GM15510 (cell line): ENCODE measurements around the gene POU5F1.

Experiments
- POLR2A ChIP-seq: IDR thresholded peaks from 3 replicates; pipeline ENCODE4 v1.6.1; 2011; ENCODE audit warnings: borderline replicate concordance; ENCODE audit not compliant: insufficient read length; ENCODE audit errors: extremely low read depth

Gene POU5F1

GRCh38 chr6:31144296-31144969 lies 26.0 kb downstream of the POU5F1 start:
- TF ChIP-seq POLR2A: no peak

DNA sequence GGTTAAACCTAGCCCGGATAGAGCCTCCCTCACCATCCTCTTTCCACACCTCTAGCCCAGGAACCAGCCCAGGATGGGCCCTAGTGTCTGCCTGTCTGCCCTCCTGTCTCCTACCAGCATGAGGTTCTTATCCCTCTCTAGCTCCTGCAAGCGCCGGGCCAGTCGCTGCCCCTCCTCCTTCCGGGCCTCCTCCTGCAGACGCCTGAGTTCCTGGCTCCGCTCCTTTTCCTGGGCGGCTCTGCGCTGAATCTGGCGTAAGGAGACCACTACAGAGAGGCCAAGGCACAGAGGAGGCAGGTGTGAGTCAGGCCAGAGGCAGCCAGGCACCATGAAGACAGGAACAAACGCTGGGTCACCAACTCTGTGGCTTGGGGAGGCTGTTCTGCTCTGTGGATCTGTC lies 27.3 kb downstream of the POU5F1 start:
- no peak for TF ChIP-seq POLR2A

DNA sequence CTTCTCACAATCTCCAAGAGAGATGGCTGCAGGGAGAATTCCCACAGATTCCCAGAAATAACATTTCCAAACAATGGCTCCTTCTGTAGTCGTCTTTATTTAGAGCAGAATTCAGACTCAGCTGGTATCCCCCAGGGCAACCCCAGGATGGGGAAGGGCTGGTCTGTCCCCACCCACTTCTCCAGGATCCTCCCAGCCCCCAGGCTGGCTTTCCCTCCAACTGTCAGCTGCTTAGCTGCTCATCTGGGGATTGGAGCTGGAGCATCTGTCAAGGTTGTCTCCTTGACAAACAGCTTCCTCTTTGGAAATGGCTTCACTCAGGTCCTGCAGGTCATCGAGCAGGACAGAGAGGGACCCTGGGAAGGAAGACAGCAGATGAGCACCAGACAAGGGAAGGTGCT lies 28.1 kb downstream of the POU5F1 start:
- no peak for TF ChIP-seq POLR2A

DNA sequence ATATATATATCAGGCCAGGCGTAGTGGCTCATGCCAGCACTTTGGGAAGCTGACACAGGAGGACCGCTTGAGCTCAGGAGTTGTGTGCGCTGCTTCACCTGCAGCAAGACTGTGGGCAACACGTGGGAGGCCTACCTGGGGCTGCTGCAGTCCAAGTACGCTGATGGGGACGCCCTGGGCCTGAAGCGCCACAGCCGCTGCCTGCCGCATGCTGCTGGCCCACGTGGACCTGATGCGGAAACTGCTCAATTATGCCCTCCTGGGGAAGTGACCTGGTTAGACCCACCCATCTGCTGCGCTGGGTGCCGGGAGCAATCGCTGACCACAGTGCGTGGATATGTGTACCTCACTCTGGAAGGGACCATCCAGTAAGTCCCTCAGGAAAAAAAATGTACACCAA lies 29.8 kb downstream of the POU5F1 start:
- TF ChIP-seq POLR2A: no peak

DNA sequence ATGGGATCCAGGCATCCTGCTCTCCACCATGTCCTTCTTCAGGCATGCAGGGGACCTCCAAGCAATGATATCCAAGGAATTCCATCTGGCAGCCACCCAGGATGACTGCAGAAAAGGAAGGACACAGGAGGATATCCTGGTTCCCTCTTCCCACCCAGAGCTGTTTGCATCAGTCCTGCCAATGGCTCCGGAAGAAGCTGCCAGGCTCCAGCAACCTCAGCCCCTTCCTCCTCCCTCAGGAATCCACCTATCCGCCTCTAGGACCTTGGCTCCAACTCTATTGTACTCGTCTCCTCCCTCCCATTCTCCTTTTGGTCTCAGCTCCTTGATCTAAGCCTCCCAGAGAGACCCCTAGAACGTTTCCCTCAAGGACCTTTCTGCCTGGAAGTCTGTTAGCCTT lies 30.9 kb downstream of the POU5F1 start:
- no peak for TF ChIP-seq POLR2A

DNA sequence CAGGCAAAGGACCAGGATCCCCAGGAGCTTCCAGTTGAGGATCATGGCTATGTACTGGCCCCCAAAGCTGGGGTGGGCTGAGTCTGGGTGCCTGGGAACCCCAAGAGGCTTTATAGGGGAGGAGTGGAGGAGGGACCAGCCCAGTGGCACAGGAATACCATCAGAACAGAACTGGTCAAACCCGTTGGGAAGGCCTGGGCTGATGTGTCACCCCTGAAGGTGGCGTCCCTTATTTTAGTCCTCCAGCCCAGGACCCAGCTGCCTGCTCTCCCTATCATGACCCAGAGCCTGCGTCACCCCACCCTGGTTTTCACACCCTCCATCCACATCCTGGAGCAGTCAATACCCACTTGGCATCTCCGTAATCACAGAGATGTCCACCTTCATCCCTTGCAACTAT lies 31.5 kb downstream of the POU5F1 start, which contains the start of gene PSORS1C2:
Gene PSORS1C2 (minus strand): TSS at position 85 of the 400 bp plus-strand sequence. CDS start 40 bp downstream, at position 45.
- TF ChIP-seq POLR2A: no peak

GRCh38 chr6:31135710-31136109 lies 34.8 kb downstream of the POU5F1 start:
- TF ChIP-seq POLR2A: no peak

GRCh38 chr6:31132806-31133205 lies 37.7 kb downstream of the POU5F1 start:
- TF ChIP-seq POLR2A: no peak

DNA sequence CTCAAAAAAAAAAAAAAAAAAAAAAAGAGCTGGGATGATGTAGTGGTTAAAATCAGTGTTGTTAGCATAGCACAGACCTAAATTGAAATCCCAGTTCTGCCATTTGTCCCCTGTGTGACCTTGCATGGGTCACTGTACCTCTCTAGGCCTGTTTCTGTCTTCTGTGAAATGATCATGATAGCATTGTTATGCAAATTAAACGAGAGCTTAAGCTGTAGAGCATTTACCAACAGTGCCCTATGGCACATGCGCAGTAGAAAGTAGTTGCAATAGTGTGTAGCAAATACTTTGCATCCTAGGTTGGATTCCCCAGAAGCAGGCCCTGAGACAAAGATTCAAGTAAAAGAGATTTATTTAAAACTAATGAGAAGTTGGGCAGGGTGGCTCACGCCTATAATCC lies 38.9 kb downstream of the POU5F1 start:
- TF ChIP-seq POLR2A: no peak

DNA sequence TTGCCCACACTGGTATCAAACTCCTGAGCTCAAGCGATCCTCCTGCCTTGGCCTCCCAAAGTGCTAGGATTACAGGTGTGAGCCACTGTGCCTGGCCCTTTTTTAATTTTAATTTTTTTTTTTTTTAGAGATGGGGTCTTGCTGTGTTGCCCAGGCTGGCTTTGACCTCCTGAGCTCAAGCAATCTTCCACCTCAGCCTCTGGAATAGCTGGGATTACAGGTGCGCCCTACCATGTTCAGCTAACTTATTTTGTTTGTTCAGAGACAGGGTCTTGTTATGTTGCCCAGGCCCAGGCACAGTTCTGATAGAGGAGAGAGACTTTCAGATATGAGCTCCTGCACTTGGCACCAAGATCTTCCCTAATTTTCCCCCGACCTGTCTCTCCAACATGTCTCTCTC lies 39.7 kb downstream of the POU5F1 start:
- no peak for TF ChIP-seq POLR2A

GRCh38 chr6:31129130-31129529 lies 41.4 kb downstream of the POU5F1 start:
- no peak for TF ChIP-seq POLR2A

DNA sequence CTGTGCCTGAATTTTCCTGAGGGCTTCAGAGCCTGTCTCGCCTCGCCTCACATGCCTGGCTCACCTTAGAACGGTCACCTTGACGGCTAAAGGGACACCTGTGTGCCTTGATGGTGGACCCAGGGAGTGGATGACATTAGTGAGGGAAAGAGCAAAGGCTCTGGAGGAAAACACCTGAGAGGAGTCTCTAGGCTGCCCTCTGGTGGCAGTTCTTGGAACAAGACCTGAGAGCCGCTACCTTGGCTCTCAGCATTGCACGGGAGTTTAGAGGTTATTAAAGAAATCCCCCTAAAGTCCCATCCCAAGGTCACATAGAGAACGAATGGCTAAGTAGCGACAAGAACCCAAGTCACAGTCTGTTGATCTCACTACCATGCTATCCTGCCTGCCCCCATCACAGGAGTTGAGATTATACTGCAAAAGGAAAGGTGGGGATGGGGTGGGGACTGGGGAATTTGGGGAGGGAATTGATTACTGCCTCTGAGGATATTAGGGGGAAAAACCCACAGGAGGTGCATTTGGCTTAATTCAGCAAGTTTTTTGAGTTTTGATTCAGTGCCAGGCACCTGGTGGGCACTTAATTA lies 42.3 kb downstream of the POU5F1 start:
- no peak for TF ChIP-seq POLR2A

DNA sequence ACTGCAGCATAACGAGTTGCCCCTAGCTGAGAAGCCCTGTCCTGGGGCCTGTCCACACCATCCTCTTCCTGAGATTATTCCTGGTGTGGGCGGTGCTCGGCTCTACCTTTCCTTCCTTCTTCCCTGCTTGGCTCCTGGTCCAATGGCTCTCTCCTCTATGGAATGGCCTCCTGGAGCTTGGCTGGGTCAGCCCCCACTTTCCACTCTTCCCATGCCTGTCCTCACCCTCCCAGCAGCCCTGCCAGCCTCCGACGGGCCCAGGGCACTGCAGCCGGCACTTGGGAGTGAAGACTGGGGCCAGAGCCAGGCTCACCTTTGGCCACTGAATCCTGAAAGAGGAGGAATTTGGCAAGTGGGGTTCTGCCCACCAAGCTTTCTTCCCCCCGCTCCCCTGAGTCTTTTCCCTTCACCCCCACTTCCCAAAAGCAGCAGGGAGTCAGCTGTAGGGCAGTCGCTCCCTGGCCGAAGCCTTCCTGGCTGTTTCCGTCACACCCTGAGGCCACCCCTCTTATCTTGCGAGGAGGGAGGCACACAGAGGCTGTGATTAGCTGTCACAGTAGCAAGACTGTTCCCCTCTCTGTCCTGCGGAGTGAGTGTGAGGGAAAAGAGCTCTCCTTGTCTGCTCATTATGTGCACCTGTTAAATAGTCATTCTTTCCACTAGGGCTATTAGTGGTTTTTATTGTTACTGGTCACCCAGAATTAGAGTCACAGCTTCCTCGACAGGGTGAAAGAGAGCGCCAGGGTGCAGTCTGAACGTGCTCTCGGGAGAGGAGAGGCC lies 43.9 kb downstream of the POU5F1 start:
- TF ChIP-seq POLR2A: no peak

- no peak for TF ChIP-seq POLR2A
Measured at GRCh38 chr6:31125586-31126363, 44.7 kb downstream of the POU5F1 start.

- no peak for TF ChIP-seq POLR2A
Measured at GRCh38 chr6:31125162-31125561, 45.3 kb downstream of the POU5F1 start.
